Amniotic stem cell (primary cell): ENCODE measurements around the gene RALGAPA2.

Source experiments
- DNase-seq: peaks from one replicate; lab custom pipeline; 2025; lab: John Stamatoyannopoulos, UW

RALGAPA2 gene

GRCh38 chr20:20683481-20684321 is 28.7 kb downstream of the RALGAPA2 start:
- DNase-seq = no peak

- no peak for DNase-seq
Observed at GRCh38 chr20:20683020-20683419, 29.4 kb downstream of the RALGAPA2 start.

GRCh38 chr20:20680991-20681508 is 31.4 kb downstream of the RALGAPA2 start:
- no peak for DNase-seq

DNA sequence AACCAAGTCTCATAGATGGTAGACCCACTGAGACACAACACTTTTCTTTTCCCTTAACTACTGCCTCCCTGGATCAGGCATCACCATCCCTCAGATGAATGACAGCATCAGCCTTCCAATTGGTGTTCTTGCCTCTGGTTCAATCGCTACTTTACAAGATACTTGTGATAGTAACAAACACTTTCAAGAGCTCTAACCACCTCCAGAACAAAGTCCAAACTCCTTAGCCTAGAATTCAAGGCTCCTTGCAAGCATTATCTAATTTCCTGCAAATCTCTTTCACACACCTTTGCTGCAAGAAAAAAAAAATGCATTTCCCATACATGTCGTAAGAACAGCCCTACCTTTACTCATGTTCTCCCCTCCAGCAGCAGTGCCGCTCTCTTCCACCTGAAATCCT is 33.1 kb downstream of the RALGAPA2 start:
- DNase-seq = no peak

- no peak for DNase-seq
Observed at GRCh38 chr20:20677186-20677585, 35.3 kb downstream of the RALGAPA2 start.

DNA sequence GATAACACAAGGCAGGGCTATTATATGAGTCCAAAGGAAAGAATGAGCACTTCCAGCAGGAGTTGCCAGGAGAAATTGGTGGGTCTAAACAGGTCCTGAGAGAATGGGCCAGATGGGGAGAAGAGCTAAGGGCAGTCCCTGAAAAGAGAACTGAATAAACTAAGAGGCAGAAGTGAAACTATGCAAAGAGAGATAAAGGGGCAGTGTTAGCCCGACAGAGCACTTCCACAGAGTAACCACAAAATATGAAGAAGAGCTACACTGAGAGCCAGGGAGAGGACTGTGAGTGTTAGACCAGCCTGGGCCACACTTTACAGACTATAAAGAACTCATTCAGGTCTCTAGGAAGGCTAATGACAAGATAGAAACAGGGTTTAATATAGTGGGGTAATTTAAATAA is 43.8 kb downstream of the RALGAPA2 start:
- DNase-seq = no peak

DNA sequence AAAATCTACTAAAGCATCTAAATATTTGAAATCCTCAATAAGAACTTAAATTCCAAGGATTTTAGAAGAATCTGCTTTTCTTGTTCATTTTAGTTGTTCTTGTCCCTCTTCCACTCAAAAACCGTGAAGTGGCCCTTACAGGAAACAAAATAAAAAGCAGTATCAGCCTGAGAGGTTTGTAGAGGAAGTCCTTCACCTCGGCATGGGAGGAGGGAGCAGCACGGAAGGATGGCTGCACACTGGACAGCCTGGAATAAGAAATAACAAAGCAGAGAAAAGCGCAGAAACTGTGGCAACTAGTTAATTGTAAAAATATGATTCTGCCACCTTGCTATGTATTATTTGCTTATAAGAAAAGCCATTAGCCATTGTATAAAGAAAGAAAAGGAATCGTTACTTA is 46.1 kb downstream of the RALGAPA2 start:
- no peak for DNase-seq

DNA sequence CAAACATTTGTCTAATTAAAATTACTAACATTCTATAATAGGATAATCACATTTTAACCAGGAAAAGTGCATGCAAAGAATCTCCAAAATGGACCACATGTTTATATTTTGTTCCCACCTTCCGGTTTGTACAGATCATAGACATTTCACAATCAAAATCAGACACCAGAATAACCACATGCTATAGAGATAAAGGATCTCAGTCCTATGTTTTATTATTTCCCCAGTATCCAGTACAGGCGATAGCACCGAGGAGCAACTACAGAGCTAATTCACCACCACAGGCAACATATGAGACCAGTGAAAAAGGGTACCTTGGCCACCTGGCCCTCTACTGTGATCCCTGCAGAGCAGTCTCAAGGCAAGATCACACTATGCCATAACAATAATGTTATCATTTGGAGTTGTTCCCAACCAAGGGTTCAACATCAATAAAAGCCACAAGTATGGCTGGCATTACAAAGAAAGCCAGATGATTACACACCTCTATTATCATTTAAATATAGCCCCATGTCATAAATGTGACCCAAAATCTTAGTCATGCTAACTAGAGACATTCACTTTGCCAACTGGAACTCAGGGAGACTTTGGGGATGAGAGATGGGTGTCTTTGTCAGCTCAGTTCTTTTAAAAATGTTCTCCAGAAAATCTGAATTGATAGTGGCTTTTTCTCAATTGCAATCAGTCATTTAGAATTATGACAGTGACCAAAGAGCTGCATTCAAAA is 46.7 kb downstream of the RALGAPA2 start:
- no peak for DNase-seq

- DNase-seq = no peak
Observed at GRCh38 chr20:20664795-20665589, 47.5 kb downstream of the RALGAPA2 start.

- DNase-seq = no peak
Observed at GRCh38 chr20:20663841-20664240, 48.6 kb downstream of the RALGAPA2 start.

GRCh38 chr20:20658871-20659431 is 53.5 kb downstream of the RALGAPA2 start:
- no peak for DNase-seq

GRCh38 chr20:20658123-20658522 is 54.3 kb downstream of the RALGAPA2 start:
- DNase-seq = no peak

DNA sequence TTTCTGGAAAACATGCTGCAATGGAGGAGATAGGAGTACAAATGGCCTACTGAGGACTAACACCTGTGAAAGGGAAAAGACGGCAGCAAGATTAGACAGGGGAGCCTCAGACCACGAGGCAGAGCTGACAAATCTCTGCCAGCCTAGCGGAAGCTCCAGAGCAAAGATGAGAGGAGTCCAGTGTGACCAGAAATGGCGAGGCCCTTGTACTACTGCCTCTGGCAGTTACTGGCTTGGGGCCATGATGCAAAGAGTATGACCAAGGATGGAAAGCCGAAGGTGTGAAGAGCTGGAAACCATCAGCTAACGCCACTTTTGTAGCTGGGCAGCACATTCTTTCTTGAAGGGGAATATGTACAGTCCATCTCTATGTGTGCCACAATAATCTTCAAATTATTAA is 55.4 kb downstream of the RALGAPA2 start:
- DNase-seq = no peak

GRCh38 chr20:20655883-20656282 is 56.6 kb downstream of the RALGAPA2 start:
- no peak for DNase-seq

GRCh38 chr20:20649945-20650344 is 62.5 kb downstream of the RALGAPA2 start:
- no peak for DNase-seq

DNA sequence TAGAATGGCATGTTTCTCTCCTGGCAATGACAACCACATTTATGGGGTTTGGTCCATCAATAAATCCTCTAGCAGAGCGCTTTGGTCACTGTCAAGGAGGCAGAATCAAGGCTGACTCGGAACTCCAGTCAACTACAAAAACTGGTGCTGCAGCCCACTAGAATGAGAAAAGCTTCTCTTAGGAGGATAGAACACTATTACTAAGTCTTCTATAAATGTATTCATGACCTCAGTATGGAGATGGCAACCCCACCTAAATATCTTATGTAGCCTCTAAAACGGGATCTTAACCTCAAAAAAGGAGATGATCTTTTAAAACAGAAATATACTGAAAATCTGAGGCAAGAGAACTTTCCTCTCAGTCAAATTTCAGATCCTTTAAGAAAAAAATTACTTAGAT is 68.5 kb downstream of the RALGAPA2 start:
- DNase-seq = no peak

DNA sequence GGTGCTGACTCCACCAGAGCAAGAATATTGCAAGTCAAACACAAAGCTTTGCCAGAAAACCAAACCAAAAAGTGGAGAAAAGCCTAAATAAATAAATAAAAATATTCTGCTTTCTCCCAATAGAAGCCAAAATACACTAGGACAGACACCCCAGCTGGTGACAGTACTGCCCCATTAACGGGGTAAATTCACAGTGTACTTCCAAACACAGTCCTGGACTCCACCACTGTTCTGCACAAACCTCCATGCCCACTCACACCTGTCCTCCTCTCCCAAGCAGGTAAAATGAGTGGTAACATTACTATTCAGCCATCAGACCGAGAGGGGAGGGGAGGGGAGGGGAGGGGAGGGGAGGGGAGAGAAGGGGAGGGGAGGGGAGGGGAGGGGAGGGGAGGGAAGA is 70.7 kb downstream of the RALGAPA2 start:
- DNase-seq = no peak

DNA sequence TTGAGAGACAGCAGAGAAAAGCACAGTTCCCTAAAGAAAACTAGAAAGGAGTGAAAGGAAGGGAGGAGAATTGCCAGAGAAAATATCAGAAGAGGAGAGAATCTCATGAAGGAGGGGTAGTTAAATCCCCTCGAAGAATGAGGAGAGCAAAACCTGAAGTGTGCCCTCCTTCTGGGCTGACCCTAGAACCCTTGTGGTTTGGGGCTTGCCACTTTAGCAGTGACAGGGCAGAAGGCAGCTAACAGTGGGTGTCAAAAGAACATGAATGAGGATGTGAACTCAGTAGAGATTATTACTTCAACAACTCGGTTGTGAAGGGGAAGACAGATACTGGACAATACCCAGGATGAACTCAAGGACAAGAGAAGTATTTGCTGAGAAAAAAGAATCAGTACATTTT is 73.6 kb downstream of the RALGAPA2 start:
- DNase-seq = no peak

GRCh38 chr20:20637998-20638725 is 74.3 kb downstream of the RALGAPA2 start:
- DNase-seq = no peak

DNA sequence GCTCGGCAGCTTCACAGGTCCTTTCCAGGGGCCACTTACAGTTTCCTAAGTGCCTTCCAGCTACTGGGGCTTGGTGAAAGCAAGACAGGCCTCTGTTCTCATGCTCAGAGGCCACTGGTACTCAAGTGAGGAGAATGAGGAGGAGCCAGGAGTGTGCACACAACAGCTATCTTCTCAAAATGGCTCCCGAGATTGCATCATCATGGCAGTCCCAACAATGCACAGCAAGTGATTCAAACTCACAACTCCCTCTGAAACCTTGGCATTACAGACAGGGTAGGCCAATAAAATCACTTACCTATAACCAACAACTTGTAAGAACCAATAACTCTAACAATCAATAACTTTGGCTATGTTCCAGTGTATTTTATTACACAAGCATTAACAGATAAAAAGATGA is 77.4 kb downstream of the RALGAPA2 start:
- DNase-seq = no peak

- DNase-seq = no peak
Observed at GRCh38 chr20:20632644-20633043, 79.8 kb downstream of the RALGAPA2 start.
